RPMI7951 (cell line): Measurements from ENCODE around the gene MAPK11. TPM values are rescaled to one million over a fixed set of nuclear protein-coding genes. Genes with fewer than 3 reads are reported as not detected.
"Not testable (repeated sequence)": the region's sequence is repeated elsewhere in the genome, so short reads cannot be mapped to it uniquely, and the experiment has no call there.

Source experiments
- DNase-seq: peaks from one replicate; pipeline ENCODE4 v3.0.0-alpha.2; 2012; ENCODE audit warnings: low read depth
- total RNA-seq: library from RNA; depleted of rRNA; stranded (reverse); fragments of >200 nt; shearing (Covaris generic); gene quantifications from 2 replicates; pipeline ENCODE4 v1.2.3, GENCODE V29; 2014

The MAPK11 gene
- total RNA-seq, 1 experiment from 2014 or later = 1.8 TPM

- DNase-seq = no peak
Observed at GRCh38 chr22:50277761-50278160, 7.6 kb upstream of the MAPK11 start.

- DNase-seq = peak; percentile 37
Observed at GRCh38 chr22:50276143-50276542, 6.0 kb upstream of the MAPK11 start.

- DNase-seq = no peak
Observed at GRCh38 chr22:50275181-50276055, 5.2 kb upstream of the MAPK11 start.

GRCh38 chr22:50274771-50275170 lies 4.6 kb upstream of the MAPK11 start:
- no peak for DNase-seq

- DNase-seq = peak; percentile 65
Observed at GRCh38 chr22:50274311-50274710, 4.1 kb upstream of the MAPK11 start.

GRCh38 chr22:50273781-50274180 lies 3.6 kb upstream of the MAPK11 start:
- DNase-seq = not testable (repeated sequence)

- DNase-seq = not testable (repeated sequence)
Observed at GRCh38 chr22:50273352-50273751, 3.2 kb upstream of the MAPK11 start.

- DNase-seq = peak; percentile 25
Observed at GRCh38 chr22:50272044-50272802, 2.0 kb upstream of the MAPK11 start.

GRCh38 chr22:50271519-50271970 lies 1.4 kb upstream of the MAPK11 start:
- DNase-seq = peak; percentile 60

GRCh38 chr22:50270666-50271394 lies 650 bp upstream of the MAPK11 start:
- peak; percentile 62 for DNase-seq

GRCh38 chr22:50269573-50269969 lies 609 bp downstream of the MAPK11 start:
- DNase-seq = no peak

- DNase-seq = no peak
Observed at GRCh38 chr22:50268655-50269113, 1.5 kb downstream of the MAPK11 start.

- no peak for DNase-seq
Observed at GRCh38 chr22:50267591-50268390, 2.4 kb downstream of the MAPK11 start.

- DNase-seq = no peak
Observed at GRCh38 chr22:50266994-50267393, 3.2 kb downstream of the MAPK11 start.

GRCh38 chr22:50264946-50265669 lies 5.1 kb downstream of the MAPK11 start:
- no peak for DNase-seq

GRCh38 chr22:50264104-50264745 lies 6.0 kb downstream of the MAPK11 start:
- no peak for DNase-seq

- DNase-seq = no peak
Observed at GRCh38 chr22:50262973-50263617, 7.1 kb downstream of the MAPK11 start.

- no peak for DNase-seq
Observed at GRCh38 chr22:50262460-50262911, 7.7 kb downstream of the MAPK11 start.
